Measurements from ENCODE around the gene TRIM47.
"Not testable (repeated sequence)": the region's sequence is repeated elsewhere in the genome, so short reads cannot be mapped to it uniquely, and the experiment has no call there.

Gene TRIM47

GRCh38 chr17:75891022-75891604 is 12.7 kb upstream of the TRIM47 start:
- DNase-seq = no peak

GRCh38 chr17:75889454-75889853 is 11.1 kb upstream of the TRIM47 start:
- DNase-seq = no peak

GRCh38 chr17:75888484-75888883 is 10.1 kb upstream of the TRIM47 start:
- no peak for DNase-seq

- not testable (repeated sequence) for DNase-seq
Observed at GRCh38 chr17:75885860-75886259, 7.5 kb upstream of the TRIM47 start.

- DNase-seq = no peak
Observed at GRCh38 chr17:75885431-75885830, 7.0 kb upstream of the TRIM47 start.

GRCh38 chr17:75881678-75882454 is 3.5 kb upstream of the TRIM47 start:
- DNase-seq = no peak

GRCh38 chr17:75880266-75880665 is 1.9 kb upstream of the TRIM47 start:
- no peak for DNase-seq

- peak; percentile 52 for DNase-seq
Observed at GRCh38 chr17:75877752-75878173, 618 bp downstream of the TRIM47 start.

- DNase-seq = no peak
Observed at GRCh38 chr17:75876938-75877751, 1.2 kb downstream of the TRIM47 start.

GRCh38 chr17:75876190-75876937 is 2.0 kb downstream of the TRIM47 start:
- peak; percentile 93 for DNase-seq

- DNase-seq = no peak
Observed at GRCh38 chr17:75875940-75876189, 2.5 kb downstream of the TRIM47 start.

GRCh38 chr17:75875182-75875939 is 3.0 kb downstream of the TRIM47 start:
- DNase-seq = no peak

- no peak for DNase-seq
Observed at GRCh38 chr17:75874323-75875181, 3.8 kb downstream of the TRIM47 start.

- DNase-seq = no peak
Observed at GRCh38 chr17:75873587-75874322, 4.6 kb downstream of the TRIM47 start.

- peak; percentile 51 for DNase-seq
Observed at GRCh38 chr17:75872434-75873351, 5.7 kb downstream of the TRIM47 start.

- DNase-seq = not testable (repeated sequence)
Observed at GRCh38 chr17:75870228-75870627, 8.2 kb downstream of the TRIM47 start.

GRCh38 chr17:75869282-75870141 is 8.9 kb downstream of the TRIM47 start:
- no peak for DNase-seq

GRCh38 chr17:75868730-75869281 is 9.6 kb downstream of the TRIM47 start:
- DNase-seq = not testable (repeated sequence)

Measured in NCI-H2029 (cell line).